Fibroblast of mammary gland (primary cell): Measurements from ENCODE around the gene SSRP1.

ENCODE experiments used
- DNase-seq: peaks from one replicate; pipeline ENCODE4 v3.0.0-alpha.2; 2010; ENCODE audit warnings: low read depth
- H3K4me3 ChIP-seq: 2 replicates; pipeline ENCODE4 v1.5.1; 2011; ENCODE audit warnings: low read depth, mild to moderate bottlenecking, low read length, moderate library complexity; ENCODE audit not compliant: control insufficient read depth
- TF ChIP-seq, protein P1 (sequence below): conservative IDR thresholded peaks from 2 replicates; pipeline ENCODE4 v1.5.1; 2011; ENCODE audit warnings: low read depth, low read length, inconsistent platforms; ENCODE audit not compliant: control insufficient read depth, insufficient read depth

The SSRP1 gene

DNA sequence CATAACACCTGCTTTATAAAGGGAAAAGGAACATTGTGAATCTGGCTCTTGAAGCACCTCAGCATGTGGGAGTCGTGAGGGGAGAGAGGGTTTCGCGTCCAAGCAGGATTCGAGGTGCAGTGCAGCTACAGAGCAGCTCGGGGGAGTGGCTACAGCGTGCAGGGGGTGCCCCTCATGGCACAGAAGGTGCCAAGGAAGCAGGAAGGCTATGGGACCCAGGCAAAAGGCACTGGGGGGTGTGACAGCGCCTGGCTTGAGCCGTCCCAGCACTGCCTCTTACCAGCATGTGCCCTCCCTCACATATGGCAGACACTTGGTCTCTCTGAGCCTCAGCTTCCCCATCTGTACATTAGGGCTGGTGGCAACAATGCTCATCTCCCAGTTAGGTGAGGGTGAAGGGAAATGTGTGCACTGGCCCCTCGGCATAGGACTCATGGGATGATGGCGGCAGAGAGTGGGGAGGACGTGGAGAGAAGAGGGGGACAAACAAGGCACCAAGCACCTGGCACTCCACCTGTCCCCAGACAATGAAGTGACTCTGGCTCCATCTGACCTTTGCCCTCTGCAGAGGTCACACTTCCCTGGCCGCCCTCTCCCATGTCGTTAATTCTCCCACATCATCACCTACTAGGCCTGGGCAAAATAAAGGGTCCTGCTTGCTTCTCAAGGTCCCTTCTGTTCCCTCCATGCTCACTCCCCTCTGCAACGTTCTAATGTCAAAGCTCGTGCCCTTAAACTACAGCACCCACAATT, 21.3 kb downstream of the SSRP1 start:
- no peak overlapping the region for H3K4me3 ChIP-seq
- no peak for DNase-seq
- TF ChIP-seq, protein P1, sequence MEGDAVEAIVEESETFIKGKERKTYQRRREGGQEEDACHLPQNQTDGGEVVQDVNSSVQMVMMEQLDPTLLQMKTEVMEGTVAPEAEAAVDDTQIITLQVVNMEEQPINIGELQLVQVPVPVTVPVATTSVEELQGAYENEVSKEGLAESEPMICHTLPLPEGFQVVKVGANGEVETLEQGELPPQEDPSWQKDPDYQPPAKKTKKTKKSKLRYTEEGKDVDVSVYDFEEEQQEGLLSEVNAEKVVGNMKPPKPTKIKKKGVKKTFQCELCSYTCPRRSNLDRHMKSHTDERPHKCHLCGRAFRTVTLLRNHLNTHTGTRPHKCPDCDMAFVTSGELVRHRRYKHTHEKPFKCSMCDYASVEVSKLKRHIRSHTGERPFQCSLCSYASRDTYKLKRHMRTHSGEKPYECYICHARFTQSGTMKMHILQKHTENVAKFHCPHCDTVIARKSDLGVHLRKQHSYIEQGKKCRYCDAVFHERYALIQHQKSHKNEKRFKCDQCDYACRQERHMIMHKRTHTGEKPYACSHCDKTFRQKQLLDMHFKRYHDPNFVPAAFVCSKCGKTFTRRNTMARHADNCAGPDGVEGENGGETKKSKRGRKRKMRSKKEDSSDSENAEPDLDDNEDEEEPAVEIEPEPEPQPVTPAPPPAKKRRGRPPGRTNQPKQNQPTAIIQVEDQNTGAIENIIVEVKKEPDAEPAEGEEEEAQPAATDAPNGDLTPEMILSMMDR = no peak

DNA sequence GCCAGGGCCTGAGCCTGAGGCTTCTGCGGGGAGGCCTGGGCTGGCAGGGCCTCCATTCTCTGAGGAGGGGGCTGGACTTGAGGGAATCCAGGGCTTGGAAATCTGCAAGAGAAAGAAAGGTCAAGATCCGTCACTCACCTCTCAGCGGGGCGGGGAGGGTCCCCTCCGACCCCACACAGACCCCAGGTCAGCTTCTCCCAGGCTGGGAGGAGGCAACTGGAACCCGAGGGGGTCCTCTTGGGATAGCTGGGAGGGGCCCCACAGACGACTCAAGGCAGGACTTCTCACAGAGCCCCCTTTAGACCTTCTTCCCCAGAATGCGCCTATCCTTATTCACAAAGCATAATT, 21.9 kb downstream of the SSRP1 start:
- no peak for DNase-seq
- H3K4me3 ChIP-seq = no peak overlapping the region
- TF ChIP-seq, protein P1 = no peak

DNA sequence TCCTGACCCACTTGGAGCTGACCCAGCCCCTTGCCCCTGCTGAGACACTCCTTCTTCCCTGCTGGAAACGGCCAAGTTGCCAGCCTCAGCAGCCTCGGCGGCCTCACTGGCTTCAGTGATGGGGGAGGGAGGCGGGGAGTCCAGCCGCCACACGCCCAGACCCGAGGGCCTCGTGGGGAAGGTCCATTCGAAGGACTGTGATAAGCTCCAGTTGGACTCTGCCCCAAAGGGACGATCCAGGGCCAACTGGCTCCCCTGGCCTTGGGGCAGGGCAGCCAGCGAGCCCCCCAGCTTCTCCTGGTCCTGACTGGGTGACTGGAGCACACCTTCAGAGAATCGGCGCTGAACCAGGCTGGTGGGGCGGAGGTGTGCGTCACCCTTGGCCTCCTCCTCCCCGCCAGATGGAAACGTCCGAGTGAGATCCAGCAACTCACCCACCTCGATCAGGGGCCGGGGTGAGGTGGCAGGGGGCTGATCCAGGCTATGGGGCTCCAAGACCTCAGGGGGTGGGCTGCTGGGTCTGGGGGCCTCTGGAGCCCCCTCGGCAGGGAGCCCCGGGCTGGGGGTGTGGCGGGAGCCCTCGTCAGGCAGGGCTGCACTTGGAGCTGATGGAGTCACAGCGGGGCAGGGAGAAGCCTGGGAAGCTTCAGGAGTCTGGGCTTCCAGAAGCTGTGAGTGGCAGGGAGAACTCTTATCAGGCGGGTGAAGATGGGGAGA, 22.5 kb downstream of the SSRP1 start:
- no peak overlapping the region for H3K4me3 ChIP-seq
- TF ChIP-seq, protein P1 = no peak

DNA sequence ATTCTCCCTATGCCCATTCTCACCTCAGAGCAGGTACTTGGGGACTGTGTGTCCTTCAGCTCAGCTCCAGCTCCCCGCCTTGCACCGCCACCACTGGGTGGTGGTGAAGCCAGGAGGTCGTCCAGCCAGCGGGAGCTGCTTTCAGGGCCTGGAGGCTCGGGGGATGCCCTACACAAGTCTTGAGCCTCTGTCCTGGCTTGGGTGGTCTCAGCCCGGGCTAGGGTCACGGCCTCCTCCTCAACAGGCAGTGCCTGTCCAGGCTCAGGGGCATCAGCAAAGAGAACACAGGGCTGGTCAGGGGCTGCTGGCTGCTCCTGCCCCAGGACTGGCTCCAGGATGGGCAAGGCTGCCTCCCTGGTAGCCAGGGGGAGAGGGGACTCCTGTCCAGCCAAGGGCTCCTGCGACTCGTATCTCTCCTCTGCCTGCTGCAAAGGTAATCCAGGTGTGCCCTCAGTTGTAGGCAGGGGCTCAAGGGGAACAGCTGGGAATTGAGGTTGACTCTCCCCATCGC, 23.1 kb downstream of the SSRP1 start:
- H3K4me3 ChIP-seq = no peak overlapping the region
- no peak for DNase-seq
- TF ChIP-seq, protein P1 = no peak

More for the DNA sequence above, 22.5 kb downstream of the SSRP1 start:
- no peak for DNase-seq

DNA sequence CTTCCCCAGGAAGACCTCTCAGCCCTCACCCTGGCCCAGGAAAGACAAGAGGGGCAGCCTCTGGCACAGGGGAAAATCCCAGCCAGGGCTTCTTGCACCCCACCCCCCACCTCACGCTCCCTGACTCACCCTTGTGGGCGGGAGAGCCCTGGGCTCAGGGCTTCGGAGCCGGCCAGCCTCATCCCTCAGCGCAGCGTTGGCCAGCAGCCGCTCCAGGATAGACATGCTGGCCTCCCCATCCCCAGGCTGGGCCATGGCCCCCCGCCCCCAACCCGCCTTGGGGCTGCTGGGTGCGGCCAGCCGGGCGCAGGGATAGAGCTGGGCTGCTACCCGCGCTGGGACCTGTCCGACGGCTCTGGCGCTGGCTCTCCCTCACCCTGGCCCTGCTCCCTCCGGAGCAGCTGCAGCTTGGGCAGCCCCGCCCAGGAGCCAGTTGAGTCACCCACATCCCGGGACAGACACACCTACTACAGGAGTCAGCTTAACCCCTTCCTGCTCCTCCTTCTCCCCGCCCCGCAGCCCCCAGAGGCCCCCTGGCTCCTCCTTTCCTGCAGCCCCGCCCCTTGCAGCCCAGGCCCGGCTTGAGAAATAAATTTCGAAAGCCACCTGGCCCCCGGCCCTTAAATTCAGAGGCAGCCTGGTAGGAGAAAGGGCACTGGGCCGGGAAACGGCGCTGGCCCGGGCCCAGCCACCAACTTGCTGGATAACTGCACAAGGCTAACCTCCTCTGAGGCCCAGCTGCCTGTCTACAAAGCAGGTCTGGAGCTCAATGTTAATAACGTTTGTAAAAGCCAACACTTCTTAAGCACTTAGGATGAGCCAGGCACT, 24.4 kb downstream of the SSRP1 start:
- peak; percentile 98 for DNase-seq
- H3K4me3 ChIP-seq = peak overlapping the region; percentile 51
- TF ChIP-seq, protein P1 = no peak

DNA sequence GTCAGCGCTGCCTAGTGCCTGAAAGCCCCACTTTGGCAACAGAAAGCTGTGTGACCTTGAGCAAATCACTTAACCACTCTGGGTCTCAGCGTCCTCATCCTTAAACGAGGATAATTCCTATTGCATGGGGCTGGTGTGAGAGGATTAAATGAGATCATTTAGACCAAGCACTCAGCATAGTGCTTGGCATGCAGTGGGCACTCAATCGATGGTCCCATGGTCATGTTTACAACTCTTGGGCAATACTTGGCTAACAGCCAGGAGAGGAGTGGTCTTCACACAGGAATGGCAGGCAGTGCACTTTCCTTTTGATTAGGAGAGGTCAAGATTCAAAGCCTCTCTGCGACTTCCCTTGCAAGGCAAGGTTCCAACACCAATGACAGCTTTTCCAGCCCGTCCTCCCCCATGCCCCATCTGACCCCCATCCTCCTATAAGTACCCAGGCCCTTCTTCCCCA, 25.0 kb downstream of the SSRP1 start:
- DNase-seq = peak; percentile 59
- TF ChIP-seq, protein P1 = no peak
- peak overlapping the region; percentile 51 for H3K4me3 ChIP-seq
